Astrocyte (in vitro differentiated cells and primary cell): Measurements from ENCODE around the gene ZSCAN1. TPM values are rescaled to one million over a fixed set of nuclear protein-coding genes. Genes with fewer than 3 reads are reported as not detected.

ENCODE experiments used
- DNase-seq: peaks from one replicate; pipeline ENCODE4 v3.0.0-alpha.2; 2010; ENCODE audit warnings: low read depth
- FAIRE-seq: peaks from 2 replicates; lab custom pipeline; 2011; peaks lifted over from hg19 to GRCh38; lab: Jason Lieb, UNC
- H2AFZ ChIP-seq: 2 replicates; pipeline ENCODE4 v1.6.0; 2012; ENCODE audit warnings: low read depth, low read length, inconsistent platforms
- H3K27ac ChIP-seq: 2 replicates; pipeline ENCODE4 v1.5.1; 2011; ENCODE audit warnings: low read depth, low read length, inconsistent platforms
- H3K27me3 ChIP-seq: 2 replicates; pipeline ENCODE4 v1.6.0; 2011; ENCODE audit warnings: low read length, inconsistent platforms; ENCODE audit not compliant: insufficient read depth
- H3K36me3 ChIP-seq: 2 replicates; pipeline ENCODE4 v1.5.1; 2011; ENCODE audit warnings: low read length, inconsistent platforms; ENCODE audit not compliant: insufficient read depth
- H3K4me1 ChIP-seq: 2 replicates; pipeline ENCODE4 v1.5.1; 2011; ENCODE audit warnings: low read length, inconsistent platforms; ENCODE audit not compliant: insufficient read depth
- H3K4me2 ChIP-seq: 2 replicates; pipeline ENCODE4 v1.6.0; 2012; ENCODE audit warnings: low read length, inconsistent platforms
- H3K4me3 ChIP-seq: 2 replicates; pipeline ENCODE4 v1.5.1; 2011; ENCODE audit warnings: low read depth, mild to moderate bottlenecking, low read length, inconsistent platforms; ENCODE audit not compliant: insufficient read depth
- H3K79me2 ChIP-seq: 2 replicates; pipeline ENCODE4 v1.6.0; 2012; ENCODE audit warnings: mild to moderate bottlenecking, low read length, inconsistent platforms; ENCODE audit not compliant: insufficient read depth
- H3K9ac ChIP-seq: 2 replicates; pipeline ENCODE4 v1.6.0; 2012; ENCODE audit warnings: mild to moderate bottlenecking, low read length, inconsistent platforms
- H3K9me3 ChIP-seq: 2 replicates; pipeline ENCODE4 v1.5.1; 2012; ENCODE audit warnings: low read depth, mild to moderate bottlenecking, low read length, inconsistent platforms; ENCODE audit not compliant: insufficient read depth
- H4K20me1 ChIP-seq: 2 replicates; pipeline ENCODE4 v1.6.0; 2012; ENCODE audit warnings: low read length, inconsistent platforms; ENCODE audit not compliant: insufficient read depth
- H3K27ac Mint-ChIP-seq: one replicate; pipeline ENCODE4 v1.8.0; 2021; ENCODE audit warnings: mild to moderate bottlenecking, mixed read lengths; ENCODE audit not compliant: unreplicated experiment
- H3K27me3 Mint-ChIP-seq: one replicate; pipeline ENCODE4 v1.8.0; 2021; ENCODE audit warnings: low read depth, mixed read lengths; ENCODE audit not compliant: unreplicated experiment
- H3K36me3 Mint-ChIP-seq: one replicate; pipeline ENCODE4 v1.8.0; 2021; ENCODE audit warnings: low read depth, mixed read lengths; ENCODE audit not compliant: unreplicated experiment
- H3K4me1 Mint-ChIP-seq: one replicate; pipeline ENCODE4 v1.8.0; 2021; ENCODE audit warnings: low read depth, mixed read lengths; ENCODE audit not compliant: unreplicated experiment
- H3K4me3 Mint-ChIP-seq: one replicate; pipeline ENCODE4 v1.8.0; 2021; ENCODE audit warnings: mild to moderate bottlenecking, moderate library complexity, mixed read lengths; ENCODE audit not compliant: unreplicated experiment
- H3K9me3 Mint-ChIP-seq: one replicate; pipeline ENCODE4 v1.8.0; 2021; ENCODE audit warnings: mild to moderate bottlenecking, mixed read lengths; ENCODE audit not compliant: unreplicated experiment
- EZH2 ChIP-seq: IDR thresholded peaks from 2 replicates; pipeline ENCODE4 v1.6.1; 2012; ENCODE audit warnings: mild to moderate bottlenecking, low read length, inconsistent platforms; ENCODE audit not compliant: insufficient read depth
- total RNA-seq: library from RNA; stranded (reverse); gene quantifications from 2 replicates; pipeline ENCODE4 v1.2.1, GENCODE V29; 2021
- TF ChIP-seq, protein P1 (sequence below): IDR thresholded peaks from 2 replicates; pipeline ENCODE4 v1.5.1; 2011; ENCODE audit warnings: low read depth, mild to moderate bottlenecking, inconsistent platforms, low read length, moderate library complexity; ENCODE audit not compliant: insufficient read depth

The ZSCAN1 gene
- total RNA-seq, 1 donor from 2014 or later, result not detected

DNA sequence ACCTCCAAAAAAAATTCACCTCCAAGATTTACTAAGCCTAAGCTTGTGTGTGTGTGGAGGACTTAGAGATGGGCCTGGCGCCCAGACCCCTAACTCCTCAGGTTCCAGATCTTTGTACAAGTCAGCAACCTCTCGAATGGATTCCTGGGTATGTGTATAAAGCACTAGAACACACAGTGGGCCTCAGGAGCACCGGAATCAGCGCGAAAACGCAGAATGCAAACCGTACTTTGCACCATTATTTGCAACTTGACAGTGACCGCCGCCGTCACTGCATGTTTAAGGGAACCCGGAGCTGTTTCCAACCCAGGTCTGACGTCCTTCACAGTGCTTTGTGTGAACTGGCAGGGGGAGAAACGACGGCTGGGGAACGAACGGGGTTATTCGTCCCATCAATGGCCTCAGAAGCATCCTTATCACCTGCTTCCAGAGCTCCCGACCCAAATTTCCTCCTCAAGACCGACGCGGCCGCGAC is 31.9 kb upstream of the ZSCAN1 start:
- Histone ChIP-seq H3K36me3 (peaks cover 10% of the 10 kb centered on the region), H2AFZ (peak overlapping the region; percentile 98)
- H3K9me3 Mint-ChIP-seq, result peaks cover 81% of the 10 kb centered on the region

DNA sequence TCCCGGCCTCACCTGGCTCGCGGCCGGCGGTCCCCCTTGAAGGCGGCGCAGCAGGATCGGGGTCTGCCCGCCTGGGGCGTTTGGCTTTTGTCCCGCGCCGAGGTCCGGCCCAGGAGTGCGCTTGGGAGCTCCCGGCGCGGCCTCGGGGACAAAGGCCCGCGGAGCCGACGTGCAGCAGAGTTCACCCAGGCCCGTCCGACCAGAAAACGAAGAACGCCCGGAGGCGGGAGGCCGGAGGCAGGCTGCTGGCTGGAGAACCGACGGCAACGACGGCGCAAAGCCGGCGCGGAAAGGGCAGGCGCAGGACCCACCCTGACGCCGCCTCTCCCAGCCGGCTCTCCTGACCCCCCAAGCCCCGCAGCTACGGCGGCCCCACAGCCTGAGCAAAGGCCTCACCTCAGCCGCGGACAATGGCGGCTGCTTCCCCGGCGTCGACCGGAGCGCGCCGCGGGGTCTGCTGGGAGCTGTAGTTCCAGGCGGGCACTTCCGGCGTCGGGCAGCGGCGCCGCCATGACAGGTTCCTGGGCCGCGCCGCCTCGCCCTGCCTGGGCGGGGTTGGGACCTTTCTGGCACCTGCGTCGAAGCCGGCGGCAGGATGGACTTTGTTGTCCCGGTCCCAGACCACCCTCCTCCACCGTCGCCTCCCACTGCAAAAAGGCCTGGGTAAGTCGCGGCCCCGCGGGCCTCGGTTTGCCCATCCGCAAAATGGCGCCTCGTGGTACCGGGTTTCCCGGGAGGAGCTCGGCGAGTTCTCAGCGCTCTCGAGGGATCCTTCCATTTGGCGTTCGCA is 31.2 kb upstream of the ZSCAN1 start, which contains the start of gene ZNF606:
ZNF606 (minus strand) TSS at position 437 of the 790 bp plus-strand sequence. CDS start 1,501 bp downstream, outside the sequence.
- Histone ChIP-seq H3K4me2 (peak within 1 kb of the TSS; percentile 89), H3K4me3 (peak within 1 kb of the TSS; percentile 78), H3K4me1 (no peaks in the 10 kb centered on the region), H3K9ac (peak within 1 kb of the TSS; percentile 89), H4K20me1 (no peaks in the 10 kb centered on the region), H3K9me3 (peaks cover 64% of the 10 kb centered on the region), H3K36me3 (peaks cover 9% of the 10 kb centered on the region), H2AFZ (peak within 1 kb of the TSS; percentile 98), H3K27ac (peak within 1 kb of the TSS; percentile 83), H3K79me2 (peaks cover 36% of the 10 kb centered on the region), H3K27me3 (no peaks in the 10 kb centered on the region)
- H3K4me3 Mint-ChIP-seq, result peak within 1 kb of the TSS; percentile 93
- H3K27me3 Mint-ChIP-seq, result no peaks in the 10 kb centered on the region
- TF ChIP-seq, protein P1, sequence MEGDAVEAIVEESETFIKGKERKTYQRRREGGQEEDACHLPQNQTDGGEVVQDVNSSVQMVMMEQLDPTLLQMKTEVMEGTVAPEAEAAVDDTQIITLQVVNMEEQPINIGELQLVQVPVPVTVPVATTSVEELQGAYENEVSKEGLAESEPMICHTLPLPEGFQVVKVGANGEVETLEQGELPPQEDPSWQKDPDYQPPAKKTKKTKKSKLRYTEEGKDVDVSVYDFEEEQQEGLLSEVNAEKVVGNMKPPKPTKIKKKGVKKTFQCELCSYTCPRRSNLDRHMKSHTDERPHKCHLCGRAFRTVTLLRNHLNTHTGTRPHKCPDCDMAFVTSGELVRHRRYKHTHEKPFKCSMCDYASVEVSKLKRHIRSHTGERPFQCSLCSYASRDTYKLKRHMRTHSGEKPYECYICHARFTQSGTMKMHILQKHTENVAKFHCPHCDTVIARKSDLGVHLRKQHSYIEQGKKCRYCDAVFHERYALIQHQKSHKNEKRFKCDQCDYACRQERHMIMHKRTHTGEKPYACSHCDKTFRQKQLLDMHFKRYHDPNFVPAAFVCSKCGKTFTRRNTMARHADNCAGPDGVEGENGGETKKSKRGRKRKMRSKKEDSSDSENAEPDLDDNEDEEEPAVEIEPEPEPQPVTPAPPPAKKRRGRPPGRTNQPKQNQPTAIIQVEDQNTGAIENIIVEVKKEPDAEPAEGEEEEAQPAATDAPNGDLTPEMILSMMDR, result no peak
- TF ChIP-seq EZH2, result no peak
- peaks cover 84% of the 10 kb centered on the region for H3K36me3 Mint-ChIP-seq
- peaks cover 81% of the 10 kb centered on the region for H3K9me3 Mint-ChIP-seq
- H3K4me1 Mint-ChIP-seq, result peaks cover 12% of the 10 kb centered on the region
- FAIRE-seq (no peak), DNase-seq (peak; percentile 78)
- peak within 1 kb of the TSS; percentile 78 for H3K27ac Mint-ChIP-seq

More for the DNA sequence above, 31.9 kb upstream of the ZSCAN1 start:
- Histone ChIP-seq H3K4me2 (peak overlapping the region; percentile 89), H3K4me1 (no peaks in the 10 kb centered on the region), H3K9ac (peak overlapping the region; percentile 89), H3K27me3 (no peaks in the 10 kb centered on the region), H3K4me3 (peak overlapping the region; percentile 78), H3K9me3 (peaks cover 62% of the 10 kb centered on the region), H3K79me2 (peaks cover 36% of the 10 kb centered on the region), H3K27ac (peak overlapping the region; percentile 83), H4K20me1 (no peaks in the 10 kb centered on the region)
- no peaks in the 10 kb centered on the region for H3K27me3 Mint-ChIP-seq
- peak overlapping the region; percentile 93 for H3K4me3 Mint-ChIP-seq
- H3K36me3 Mint-ChIP-seq, result peaks cover 84% of the 10 kb centered on the region
- DNase-seq (peak; percentile 25), FAIRE-seq (no peak)
- H3K27ac Mint-ChIP-seq, result peak overlapping the region; percentile 78
- TF ChIP-seq, protein P1, result no peak
- TF ChIP-seq EZH2, result no peak
- H3K4me1 Mint-ChIP-seq, result peaks cover 12% of the 10 kb centered on the region
